CD4-positive, alpha-beta T cell treated with Interleukin-2 at 100 ng/mL for 4 hours (primary cell): ENCODE data around the gene XRCC2.
"Not testable (repeated sequence)": the region's sequence is repeated elsewhere in the genome, so short reads cannot be mapped to it uniquely, and the experiment has no call there.

Experiments
- DNase-seq: peaks from one replicate; pipeline ENCODE4 v3.0.0-alpha.2; 2020; ENCODE audit warnings: low spot score

XRCC2 gene

GRCh38 chr7:152675759-152676636 is at the start of gene XRCC2:
TSS of gene XRCC2 (minus strand) at chr7:152676141. CDS start at chr7:152676079, 62 bp downstream.
- peak; percentile 93 for DNase-seq

- no peak for DNase-seq
Measured at GRCh38 chr7:152723364-152723763, 47.4 kb upstream of the XRCC2 start.

GRCh38 chr7:152712412-152713042 is 36.6 kb upstream of the XRCC2 start:
- DNase-seq, result not testable (repeated sequence)

GRCh38 chr7:152711444-152711944 is 35.6 kb upstream of the XRCC2 start:
- no peak for DNase-seq

- DNase-seq, result no peak
Measured at GRCh38 chr7:152710153-152710442, 34.2 kb upstream of the XRCC2 start.

- no peak for DNase-seq
Measured at GRCh38 chr7:152709287-152710152, 33.6 kb upstream of the XRCC2 start.

GRCh38 chr7:152704796-152705384 is 28.9 kb upstream of the XRCC2 start:
- no peak for DNase-seq

GRCh38 chr7:152699079-152699478 is 23.1 kb upstream of the XRCC2 start:
- DNase-seq, result no peak

GRCh38 chr7:152697268-152697974 is 21.5 kb upstream of the XRCC2 start:
- not testable (repeated sequence) for DNase-seq

GRCh38 chr7:152692196-152692595 is 16.3 kb upstream of the XRCC2 start:
- DNase-seq, result not testable (repeated sequence)

GRCh38 chr7:152683297-152683696 is 7.4 kb upstream of the XRCC2 start:
- no peak for DNase-seq

- no peak for DNase-seq
Measured at GRCh38 chr7:152677808-152678670, 2.1 kb upstream of the XRCC2 start.

- DNase-seq, result no peak
Measured at GRCh38 chr7:152674860-152675758, 832 bp downstream of the XRCC2 start.

- DNase-seq, result no peak
Measured at GRCh38 chr7:152673897-152674296, 2.0 kb downstream of the XRCC2 start.

GRCh38 chr7:152672626-152673025 is 3.3 kb downstream of the XRCC2 start:
- DNase-seq, result no peak

- no peak for DNase-seq
Measured at GRCh38 chr7:152669758-152670157, 6.2 kb downstream of the XRCC2 start.

GRCh38 chr7:152668975-152669374 is 7.0 kb downstream of the XRCC2 start:
- DNase-seq, result no peak

- DNase-seq, result no peak
Measured at GRCh38 chr7:152667958-152668357, 8.0 kb downstream of the XRCC2 start.

- no peak for DNase-seq
Measured at GRCh38 chr7:152666078-152666477, 9.9 kb downstream of the XRCC2 start.
